ENCODE results near the gene MRRF.

- TF ChIP-seq EZH2 (IDR thresholded peaks at IDR 0.05): no peak
- TF ChIP-seq POLR2AphosphoS5 (IDR thresholded peaks at IDR 0.05; ENCODE audit: borderline replicate concordance, low read depth, low read length): no peak
- TF ChIP-seq FOXP2 (optimal IDR thresholded peaks at IDR 0.05; ENCODE audit: control extremely low read depth, extremely low read length, insufficient read depth): no peak
Observed at GRCh38 chr9:122380293-122380692, 115.6 kb downstream of the MRRF start.
